Fibroblast of lung (primary cell): Measurements from ENCODE around the gene LMNA. TPM values are rescaled to one million over a fixed set of nuclear protein-coding genes. Genes with fewer than 3 reads are reported as not detected.

Source experiments
- DNase-seq, 2 donors: peaks; one replicate each; pipeline versions ENCODE4 v3.0.0 to v3.0.0-alpha.2; 2010; ENCODE audit warnings: low read depth in 2 of 2
- H2AFZ ChIP-seq: 2 replicates; pipeline ENCODE4 v1.5.1; 2012; ENCODE audit warnings: low read length, control low read depth, inconsistent platforms
- H3K27ac ChIP-seq: 2 replicates; pipeline ENCODE4 v1.5.1; 2011; ENCODE audit warnings: low read length, control low read depth; ENCODE audit not compliant: insufficient read depth
- H3K27me3 ChIP-seq: 2 replicates; pipeline ENCODE4 v1.5.1; 2011; ENCODE audit warnings: mild to moderate bottlenecking, low read length; ENCODE audit not compliant: control insufficient read depth, insufficient read depth
- H3K36me3 ChIP-seq: 2 replicates; pipeline ENCODE4 v1.5.1; 2011; ENCODE audit warnings: low read length; ENCODE audit not compliant: control insufficient read depth, insufficient read depth
- H3K4me1 ChIP-seq: 2 replicates; pipeline ENCODE4 v1.5.1; 2011; ENCODE audit warnings: low read length; ENCODE audit not compliant: control insufficient read depth, insufficient read depth; ENCODE audit errors: extremely low read depth
- H3K4me2 ChIP-seq: 2 replicates; pipeline ENCODE4 v1.5.1; 2011; ENCODE audit warnings: low read length, control low read depth; ENCODE audit not compliant: insufficient read depth; ENCODE audit errors: extremely low read depth
- H3K4me3 ChIP-seq, 4 experiments: fragments of 200-600 bp in 1 of 4; sonication (generic) in 1 of 4; replicated peaks in 1 of 4; 2 replicates each; pipeline ENCODE4 v1.5.1; 2011 to 2016; ENCODE audit warnings: low read length in 4 of 4, low read depth in 3 of 4, mild to moderate bottlenecking in 3 of 4, control low read depth in 2 of 4, inconsistent platforms in 1 of 4, mixed read lengths in 1 of 4; ENCODE audit not compliant: insufficient read depth in 1 of 4; ENCODE audit errors: control extremely low read depth in 1 of 4
- H3K79me2 ChIP-seq: 2 replicates; pipeline ENCODE4 v1.5.1; 2012; ENCODE audit warnings: mild to moderate bottlenecking, low read length, inconsistent platforms; ENCODE audit not compliant: control insufficient read depth, insufficient read depth
- H3K9ac ChIP-seq: 2 replicates; pipeline ENCODE4 v1.5.1; 2011; ENCODE audit warnings: mild to moderate bottlenecking, low read length, control low read depth; ENCODE audit not compliant: insufficient read depth
- H3K9me3 ChIP-seq: 2 replicates; pipeline ENCODE4 v1.5.1; 2012; ENCODE audit warnings: low read depth, low read length; ENCODE audit not compliant: control insufficient read depth, insufficient read depth
- H4K20me1 ChIP-seq: 2 replicates; pipeline ENCODE4 v1.5.1; 2011; ENCODE audit warnings: low read length; ENCODE audit not compliant: control insufficient read depth, insufficient read depth; ENCODE audit errors: extremely low read depth
- EZH2 ChIP-seq: IDR thresholded peaks from 2 replicates; pipeline ENCODE4 v1.5.1; 2012; ENCODE audit warnings: low read length, control low read depth, mild to moderate bottlenecking; ENCODE audit errors: missing control alignments
- polyA plus RNA-seq, 2 donors: library from polyadenylated mRNA; depleted of rRNA in 1 of 2; stranded (reverse) in 1 of 2; unstranded in 1 of 2; fragments of >200 nt; gene quantifications; 2 replicates each; pipeline ENCODE4 v1.2.1, GENCODE V29; 2011 to 2012; ENCODE audit warnings: missing spikeins in 1 of 2
- total RNA-seq: library from RNA; depleted of rRNA; stranded (reverse); fragments of >200 nt; gene quantifications from 2 replicates; pipeline ENCODE4 v1.2.1, GENCODE V29; 2014
- TF ChIP-seq, protein P1 (sequence below), 2 donors: IDR thresholded peaks in 1 of 2; conservative IDR thresholded peaks in 1 of 2; 1 replicate in 1 of 2; 2 replicates in 1 of 2; pipeline ENCODE4 v1.5.1; 2011 to 2012; ENCODE audit warnings: low read length in 2 of 2, control low read depth in 1 of 2, inconsistent platforms in 1 of 2, low read depth in 1 of 2, mild to moderate bottlenecking in 1 of 2

The LMNA gene
- total and polyA plus RNA-seq, 2 donors (not counting 1 experiment from before 2014, with no cell fraction given), result 613 to 1,150 TPM

DNA sequence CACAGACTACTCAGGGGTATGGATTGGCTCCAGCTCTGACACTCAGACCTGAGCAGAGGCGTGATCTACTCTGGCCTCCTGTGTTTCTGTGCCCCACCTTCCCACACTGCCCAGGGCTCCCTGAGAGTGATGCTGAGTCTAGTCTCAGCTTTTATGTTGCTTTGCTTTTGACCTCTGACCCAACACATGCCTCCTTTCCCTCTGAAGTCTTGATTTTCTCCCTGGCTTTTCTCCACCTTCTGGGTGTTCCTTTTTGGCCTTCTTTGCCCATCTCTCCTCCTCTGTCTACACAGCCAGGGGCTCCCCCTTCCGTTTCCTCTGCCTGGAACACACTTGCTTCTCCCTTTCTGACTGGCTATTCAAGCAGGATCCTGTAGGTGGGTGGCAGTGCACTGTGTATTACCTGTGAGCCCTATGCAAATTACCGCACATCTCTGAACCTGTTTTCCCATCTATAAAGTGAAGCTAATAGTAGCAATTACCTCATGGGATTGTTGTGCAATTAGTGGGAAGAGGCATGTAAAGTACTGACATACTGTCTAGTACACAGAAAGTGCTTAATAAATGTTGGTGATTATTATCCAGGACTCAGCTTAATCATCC lies 18.5 kb upstream of the LMNA start:
- Histone ChIP-seq H3K79me2 (no peaks in the 10 kb centered on the region), H3K27me3 (no peaks in the 10 kb centered on the region), H3K27ac (peak overlapping the region; percentile 50), H3K4me1 (peaks cover 8% of the 10 kb centered on the region), H3K9ac (no peak overlapping the region), H3K4me3 (no peak overlapping the region), H3K9me3 (no peaks in the 10 kb centered on the region), H3K36me3 (no peaks in the 10 kb centered on the region), H4K20me1 (no peaks in the 10 kb centered on the region), H2AFZ (no peak overlapping the region), H3K4me2 (no peak overlapping the region)
- DNase-seq, result no peak
- no peak for TF ChIP-seq EZH2
- TF ChIP-seq, protein P1, sequence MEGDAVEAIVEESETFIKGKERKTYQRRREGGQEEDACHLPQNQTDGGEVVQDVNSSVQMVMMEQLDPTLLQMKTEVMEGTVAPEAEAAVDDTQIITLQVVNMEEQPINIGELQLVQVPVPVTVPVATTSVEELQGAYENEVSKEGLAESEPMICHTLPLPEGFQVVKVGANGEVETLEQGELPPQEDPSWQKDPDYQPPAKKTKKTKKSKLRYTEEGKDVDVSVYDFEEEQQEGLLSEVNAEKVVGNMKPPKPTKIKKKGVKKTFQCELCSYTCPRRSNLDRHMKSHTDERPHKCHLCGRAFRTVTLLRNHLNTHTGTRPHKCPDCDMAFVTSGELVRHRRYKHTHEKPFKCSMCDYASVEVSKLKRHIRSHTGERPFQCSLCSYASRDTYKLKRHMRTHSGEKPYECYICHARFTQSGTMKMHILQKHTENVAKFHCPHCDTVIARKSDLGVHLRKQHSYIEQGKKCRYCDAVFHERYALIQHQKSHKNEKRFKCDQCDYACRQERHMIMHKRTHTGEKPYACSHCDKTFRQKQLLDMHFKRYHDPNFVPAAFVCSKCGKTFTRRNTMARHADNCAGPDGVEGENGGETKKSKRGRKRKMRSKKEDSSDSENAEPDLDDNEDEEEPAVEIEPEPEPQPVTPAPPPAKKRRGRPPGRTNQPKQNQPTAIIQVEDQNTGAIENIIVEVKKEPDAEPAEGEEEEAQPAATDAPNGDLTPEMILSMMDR (conservative IDR thresholded peaks at IDR 0.05 in 1 of 2, IDR thresholded peaks at IDR 0.05 in 1 of 2; ENCODE audit: low read depth in 1 of 2, low read length in 2 of 2), result no peak

- H3K36me3 ChIP-seq, result no peaks in the 10 kb centered on the region
- no peaks in the 10 kb centered on the region for H3K9me3 ChIP-seq
- no peak overlapping the region for H3K4me3 ChIP-seq
- DNase-seq, result peak; percentile 72 to 81
- peak overlapping the region; percentile 78 for H3K27ac ChIP-seq
- no peaks in the 10 kb centered on the region for H4K20me1 ChIP-seq
- peak overlapping the region; percentile 28 for H3K9ac ChIP-seq
- peaks cover 10% of the 10 kb centered on the region for H3K4me1 ChIP-seq
- peak overlapping the region; percentile 25 for H3K4me2 ChIP-seq
- H3K27me3 ChIP-seq, result no peaks in the 10 kb centered on the region
- TF ChIP-seq EZH2, result no peak
- TF ChIP-seq, protein P1 (conservative IDR thresholded peaks at IDR 0.05 in 1 of 2, IDR thresholded peaks at IDR 0.05 in 1 of 2; ENCODE audit: low read depth in 1 of 2, low read length in 2 of 2), result peak; percentile 93 to 99
- H3K79me2 ChIP-seq, result no peaks in the 10 kb centered on the region
- H2AFZ ChIP-seq, result no peak overlapping the region
Observed at GRCh38 chr1:156096640-156097391, 17.7 kb upstream of the LMNA start.

GRCh38 chr1:156097499-156098178 lies 16.9 kb upstream of the LMNA start:
- Histone ChIP-seq H3K9ac (no peak overlapping the region), H3K9me3 (no peaks in the 10 kb centered on the region), H3K27me3 (no peaks in the 10 kb centered on the region), H4K20me1 (no peaks in the 10 kb centered on the region), H2AFZ (no peak overlapping the region), H3K4me3 (no peak overlapping the region), H3K27ac (no peak overlapping the region), H3K4me2 (no peak overlapping the region), H3K4me1 (peaks cover 19% of the 10 kb centered on the region), H3K79me2 (peaks cover 2% of the 10 kb centered on the region), H3K36me3 (no peaks in the 10 kb centered on the region)
- TF ChIP-seq EZH2, result no peak
- TF ChIP-seq, protein P1 (conservative IDR thresholded peaks at IDR 0.05 in 1 of 2, IDR thresholded peaks at IDR 0.05 in 1 of 2; ENCODE audit: low read depth in 1 of 2, low read length in 2 of 2), result no peak
- DNase-seq, result no peak
